Measurements from ENCODE around the gene THG1L.

GRCh38 chr5:157745041-157745456 is 13.8 kb downstream of the THG1L start:
- TF ChIP-seq, protein P1, sequence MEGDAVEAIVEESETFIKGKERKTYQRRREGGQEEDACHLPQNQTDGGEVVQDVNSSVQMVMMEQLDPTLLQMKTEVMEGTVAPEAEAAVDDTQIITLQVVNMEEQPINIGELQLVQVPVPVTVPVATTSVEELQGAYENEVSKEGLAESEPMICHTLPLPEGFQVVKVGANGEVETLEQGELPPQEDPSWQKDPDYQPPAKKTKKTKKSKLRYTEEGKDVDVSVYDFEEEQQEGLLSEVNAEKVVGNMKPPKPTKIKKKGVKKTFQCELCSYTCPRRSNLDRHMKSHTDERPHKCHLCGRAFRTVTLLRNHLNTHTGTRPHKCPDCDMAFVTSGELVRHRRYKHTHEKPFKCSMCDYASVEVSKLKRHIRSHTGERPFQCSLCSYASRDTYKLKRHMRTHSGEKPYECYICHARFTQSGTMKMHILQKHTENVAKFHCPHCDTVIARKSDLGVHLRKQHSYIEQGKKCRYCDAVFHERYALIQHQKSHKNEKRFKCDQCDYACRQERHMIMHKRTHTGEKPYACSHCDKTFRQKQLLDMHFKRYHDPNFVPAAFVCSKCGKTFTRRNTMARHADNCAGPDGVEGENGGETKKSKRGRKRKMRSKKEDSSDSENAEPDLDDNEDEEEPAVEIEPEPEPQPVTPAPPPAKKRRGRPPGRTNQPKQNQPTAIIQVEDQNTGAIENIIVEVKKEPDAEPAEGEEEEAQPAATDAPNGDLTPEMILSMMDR (conservative IDR thresholded peaks at IDR 0.05; ENCODE audit: low read depth in 2 of 2), result no peak
- TF ChIP-seq REST (IDR thresholded peaks at IDR 0.05; ENCODE audit: unreplicated experiment) (no peak), EZH2phosphoT487 (IDR thresholded peaks at IDR 0.05; ENCODE audit: unreplicated experiment) (no peak), POLR2AphosphoS5 (IDR thresholded peaks at IDR 0.05; ENCODE audit: low read depth) (no peak), CREB1 (CRISPR knock-in tag; IDR thresholded peaks at IDR 0.05; ENCODE audit: low read depth) (no peak), EZH2 (IDR thresholded peaks at IDR 0.05; ENCODE audit: low read depth, unreplicated experiment) (no peak), JUNB (IDR thresholded peaks at IDR 0.05; ENCODE audit: unreplicated experiment) (no peak), STAT1 (IDR thresholded peaks at IDR 0.05; ENCODE audit: unreplicated experiment) (no peak)
- TF ChIP-seq, protein P2, sequence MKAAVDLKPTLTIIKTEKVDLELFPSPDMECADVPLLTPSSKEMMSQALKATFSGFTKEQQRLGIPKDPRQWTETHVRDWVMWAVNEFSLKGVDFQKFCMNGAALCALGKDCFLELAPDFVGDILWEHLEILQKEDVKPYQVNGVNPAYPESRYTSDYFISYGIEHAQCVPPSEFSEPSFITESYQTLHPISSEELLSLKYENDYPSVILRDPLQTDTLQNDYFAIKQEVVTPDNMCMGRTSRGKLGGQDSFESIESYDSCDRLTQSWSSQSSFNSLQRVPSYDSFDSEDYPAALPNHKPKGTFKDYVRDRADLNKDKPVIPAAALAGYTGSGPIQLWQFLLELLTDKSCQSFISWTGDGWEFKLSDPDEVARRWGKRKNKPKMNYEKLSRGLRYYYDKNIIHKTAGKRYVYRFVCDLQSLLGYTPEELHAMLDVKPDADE (IDR thresholded peaks at IDR 0.05), result no peak
